Keratinocyte (primary cell): ENCODE results near the gene SIGMAR1. TPM values are rescaled to one million over a fixed set of nuclear protein-coding genes. Genes with fewer than 3 reads are reported as not detected.

Source experiments
- DNase-seq: peaks from one replicate; pipeline ENCODE4 v3.0.0-alpha.2; 2011; ENCODE audit warnings: low read depth, missing footprints, low spot score
- FAIRE-seq: peaks from 2 replicates; lab custom pipeline; 2011; peaks lifted over from hg19 to GRCh38; lab: Jason Lieb, UNC
- H2AFZ ChIP-seq: 2 replicates; pipeline ENCODE4 v1.6.0; 2012; ENCODE audit warnings: low read length, control low read depth, inconsistent platforms; ENCODE audit not compliant: control insufficient read depth
- H3K27ac ChIP-seq: 2 replicates; pipeline ENCODE4 v1.5.1; 2011; ENCODE audit warnings: low read length; ENCODE audit not compliant: control insufficient read depth, insufficient read depth
- H3K27me3 ChIP-seq: 3 replicates; pipeline ENCODE4 v1.6.0; 2011; ENCODE audit warnings: low read length; ENCODE audit not compliant: control insufficient read depth, insufficient read depth; ENCODE audit errors: extremely low read depth
- H3K36me3 ChIP-seq, 2 experiments: 2 replicates in 1 of 2; 3 replicates in 1 of 2; pipeline ENCODE4 v1.5.1; 2011; ENCODE audit warnings: low read length in 2 of 2, mild to moderate bottlenecking in 1 of 2; ENCODE audit not compliant: control insufficient read depth in 2 of 2, insufficient read depth in 2 of 2; ENCODE audit errors: extremely low read depth in 1 of 2
- H3K4me1 ChIP-seq: 3 replicates; pipeline ENCODE4 v1.5.1; 2011; ENCODE audit warnings: low read length; ENCODE audit not compliant: control insufficient read depth, insufficient read depth; ENCODE audit errors: extremely low read depth
- H3K4me2 ChIP-seq: 3 replicates; pipeline ENCODE4 v1.6.0; 2011; ENCODE audit warnings: low read depth, low read length; ENCODE audit not compliant: control insufficient read depth, insufficient read depth; ENCODE audit errors: extremely low read depth
- H3K4me3 ChIP-seq, 3 experiments: fragments of 200-600 bp in 1 of 3; sonication (generic) in 1 of 3; 2 replicates in 2 of 3; 3 replicates in 1 of 3; pipeline ENCODE4 v1.5.1; 2011 to 2016; ENCODE audit warnings: low read length in 3 of 3, mild to moderate bottlenecking in 3 of 3, control low read depth in 2 of 3, inconsistent platforms in 1 of 3, low read depth in 1 of 3, mixed read lengths in 1 of 3, mixed run types in 1 of 3, moderate library complexity in 1 of 3; ENCODE audit not compliant: control insufficient read depth in 2 of 3, insufficient read depth in 2 of 3; ENCODE audit errors: extremely low read depth in 1 of 3
- H3K79me2 ChIP-seq: 2 replicates; pipeline ENCODE4 v1.6.0; 2012; ENCODE audit warnings: low read length; ENCODE audit not compliant: control insufficient read depth, insufficient read depth
- H3K9ac ChIP-seq: 3 replicates; pipeline ENCODE4 v1.6.0; 2011; ENCODE audit warnings: low read length; ENCODE audit not compliant: control insufficient read depth, insufficient read depth; ENCODE audit errors: extremely low read depth
- H3K9me1 ChIP-seq: 3 replicates; pipeline ENCODE4 v1.6.0; 2011; ENCODE audit warnings: low read length; ENCODE audit not compliant: control insufficient read depth, insufficient read depth; ENCODE audit errors: extremely low read depth
- H3K9me3 ChIP-seq: 2 replicates; pipeline ENCODE4 v1.5.1; 2012; ENCODE audit warnings: low read depth, low read length; ENCODE audit not compliant: control insufficient read depth
- H4K20me1 ChIP-seq: 3 replicates; pipeline ENCODE4 v1.6.0; 2011; ENCODE audit warnings: low read length; ENCODE audit not compliant: control insufficient read depth, insufficient read depth; ENCODE audit errors: extremely low read depth
- EZH2 ChIP-seq: IDR thresholded peaks from one replicate; pipeline ENCODE4 v1.6.1; 2012; ENCODE audit warnings: inconsistent platforms, mild to moderate bottlenecking, low read length, moderate library complexity
- dilution Hi-C: fragments of 300-500 bp; cut with MboI; formaldehyde crosslinking; loops from one replicate; pipeline ENCODE4 v1.7.0; 2020; ENCODE audit warnings: low sequenced_read_pairs; ENCODE audit not compliant: extremely low pct_ligation_motif_present
- polyA plus RNA-seq, 5 experiments: library from polyadenylated mRNA; depleted of rRNA in 3 of 5; stranded (reverse) in 3 of 5; stranded (forward) in 1 of 5; unstranded in 1 of 5; fragments of >200 nt; gene quantifications; 1 replicate in 1 of 5; 2 replicates in 3 of 5; 3 replicates in 1 of 5; pipeline versions ENCODE4 v1.2.1 to v1.2.3, GENCODE V29; 2011 to 2012; ENCODE audit warnings: missing spikeins in 2 of 5, low read depth in 1 of 5, low replicate concordance in 1 of 5
- TF ChIP-seq, protein P1 (sequence below), 3 experiments: IDR thresholded peaks in 1 of 3; conservative IDR thresholded peaks in 1 of 3; optimal IDR thresholded peaks in 1 of 3; 2 replicates in 2 of 3; 3 replicates in 1 of 3; pipeline versions ENCODE3 to v1.5.1; 2011; ENCODE audit warnings: low read length in 3 of 3, mild to moderate bottlenecking in 3 of 3, moderate library complexity in 2 of 3, control low read depth in 1 of 3, inconsistent platforms in 1 of 3; ENCODE audit not compliant: insufficient read depth in 2 of 3; ENCODE audit errors: extremely low read depth in 1 of 3

SIGMAR1 gene
- polyA plus RNA-seq, 1 donor (not counting 4 experiments of a cell fraction or from before 2014, with no cell fraction given), result 74.9 TPM

DNA sequence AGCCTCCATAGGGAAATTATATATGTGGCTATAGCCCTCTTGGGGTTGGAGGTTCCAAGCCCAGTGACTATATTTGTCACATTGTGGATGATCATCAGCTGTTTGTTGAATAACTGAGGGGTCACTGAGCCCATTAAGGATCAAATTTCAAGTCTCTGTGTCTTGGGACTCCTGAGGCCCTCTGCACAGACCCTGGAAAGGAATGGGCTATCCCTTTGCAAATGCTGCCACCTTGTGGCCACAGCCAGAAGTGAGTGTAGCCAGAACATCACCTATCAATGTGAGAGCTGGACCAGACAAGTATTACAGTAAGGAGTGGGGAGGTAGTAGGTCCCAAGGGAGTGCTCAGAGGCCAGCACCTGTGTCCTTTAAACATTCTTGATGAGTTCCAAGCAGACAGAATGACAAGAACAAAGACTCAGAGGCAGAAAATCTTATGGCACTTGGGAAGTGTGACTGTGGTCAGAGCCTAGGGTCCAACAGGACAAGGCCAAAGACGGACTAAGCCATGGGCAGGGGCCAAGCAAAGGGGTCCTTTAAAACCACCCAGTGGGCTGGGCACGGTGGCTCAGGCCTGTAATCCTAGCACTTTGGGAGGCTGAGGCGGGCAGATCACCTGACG is 33.9 kb downstream of the SIGMAR1 start:
- no peak overlapping the region for H3K4me3 ChIP-seq
- no peaks in the 10 kb centered on the region for H3K79me2 ChIP-seq
- H3K27ac ChIP-seq, result no peak overlapping the region
- no peaks in the 10 kb centered on the region for H3K9me1 ChIP-seq
- H3K9ac ChIP-seq, result no peak overlapping the region
- no peaks in the 10 kb centered on the region for H3K9me3 ChIP-seq
- no peaks in the 10 kb centered on the region for H3K27me3 ChIP-seq
- H4K20me1 ChIP-seq, result no peaks in the 10 kb centered on the region
- peaks cover 18% of the 10 kb centered on the region for H3K4me1 ChIP-seq
- dilution Hi-C loops, result no loop called here
- no peak overlapping the region for H3K4me2 ChIP-seq
- TF ChIP-seq, protein P1, sequence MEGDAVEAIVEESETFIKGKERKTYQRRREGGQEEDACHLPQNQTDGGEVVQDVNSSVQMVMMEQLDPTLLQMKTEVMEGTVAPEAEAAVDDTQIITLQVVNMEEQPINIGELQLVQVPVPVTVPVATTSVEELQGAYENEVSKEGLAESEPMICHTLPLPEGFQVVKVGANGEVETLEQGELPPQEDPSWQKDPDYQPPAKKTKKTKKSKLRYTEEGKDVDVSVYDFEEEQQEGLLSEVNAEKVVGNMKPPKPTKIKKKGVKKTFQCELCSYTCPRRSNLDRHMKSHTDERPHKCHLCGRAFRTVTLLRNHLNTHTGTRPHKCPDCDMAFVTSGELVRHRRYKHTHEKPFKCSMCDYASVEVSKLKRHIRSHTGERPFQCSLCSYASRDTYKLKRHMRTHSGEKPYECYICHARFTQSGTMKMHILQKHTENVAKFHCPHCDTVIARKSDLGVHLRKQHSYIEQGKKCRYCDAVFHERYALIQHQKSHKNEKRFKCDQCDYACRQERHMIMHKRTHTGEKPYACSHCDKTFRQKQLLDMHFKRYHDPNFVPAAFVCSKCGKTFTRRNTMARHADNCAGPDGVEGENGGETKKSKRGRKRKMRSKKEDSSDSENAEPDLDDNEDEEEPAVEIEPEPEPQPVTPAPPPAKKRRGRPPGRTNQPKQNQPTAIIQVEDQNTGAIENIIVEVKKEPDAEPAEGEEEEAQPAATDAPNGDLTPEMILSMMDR (optimal IDR thresholded peaks at IDR 0.05 in 1 of 3, IDR thresholded peaks at IDR 0.05 in 1 of 3, conservative IDR thresholded peaks at IDR 0.05 in 1 of 3; ENCODE audit: extremely low read depth in 1 of 3, insufficient read depth in 2 of 3, low read length in 3 of 3), result peak; percentile 84 to 97 (median 95)
- TF ChIP-seq EZH2, result no peak
- DNase-seq (no peak), FAIRE-seq (peak; percentile 96)
- H2AFZ ChIP-seq, result no peak overlapping the region
- H3K36me3 ChIP-seq, result no peaks in the 10 kb centered on the region

DNA sequence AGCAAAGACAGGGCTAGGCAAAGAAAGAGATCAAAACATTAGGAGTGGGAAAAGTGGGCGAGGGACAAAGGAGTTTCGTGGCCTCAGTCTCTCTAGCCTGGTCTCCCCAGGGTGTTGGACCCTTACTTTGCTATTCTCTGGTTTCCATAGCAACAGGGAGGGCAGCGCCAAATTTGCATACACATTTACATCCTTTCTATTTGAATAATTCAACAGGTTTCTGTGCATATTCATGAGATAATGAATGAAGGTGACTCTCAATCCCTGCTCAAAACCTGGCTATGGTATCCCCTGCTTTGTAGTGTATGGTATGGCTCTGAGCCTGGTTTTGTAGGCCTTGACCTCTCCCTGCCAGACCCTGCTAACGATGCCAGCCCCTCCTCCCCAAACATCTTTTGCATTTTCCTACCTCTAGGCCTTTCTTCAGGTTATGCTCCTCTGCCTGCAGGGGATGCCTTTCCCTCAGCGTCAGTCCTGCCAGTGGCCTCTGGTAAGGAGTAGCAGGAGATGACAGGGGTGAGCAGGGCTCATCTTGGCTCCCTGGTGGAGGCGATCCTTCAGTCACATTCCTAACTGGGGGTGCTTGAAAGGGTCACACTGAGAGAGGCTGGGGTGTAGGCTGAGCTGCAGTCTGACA is 35.5 kb downstream of the SIGMAR1 start:
- no peaks in the 10 kb centered on the region for H4K20me1 ChIP-seq
- no peak overlapping the region for H3K4me2 ChIP-seq
- no peaks in the 10 kb centered on the region for H3K79me2 ChIP-seq
- H3K36me3 ChIP-seq, result no peaks in the 10 kb centered on the region
- peaks cover 18% of the 10 kb centered on the region for H3K4me1 ChIP-seq
- H3K27ac ChIP-seq, result no peak overlapping the region
- no peaks in the 10 kb centered on the region for H3K9me3 ChIP-seq
- no peak for TF ChIP-seq EZH2
- TF ChIP-seq, protein P1 (optimal IDR thresholded peaks at IDR 0.05 in 1 of 3, IDR thresholded peaks at IDR 0.05 in 1 of 3, conservative IDR thresholded peaks at IDR 0.05 in 1 of 3; ENCODE audit: extremely low read depth in 1 of 3, insufficient read depth in 2 of 3, low read length in 3 of 3), result no peak
- H3K27me3 ChIP-seq, result no peaks in the 10 kb centered on the region
- H2AFZ ChIP-seq, result no peak overlapping the region
- no peak overlapping the region for H3K9ac ChIP-seq
- FAIRE-seq (peak; percentile 39), DNase-seq (no peak)
- dilution Hi-C loops, result no loop called here
- H3K9me1 ChIP-seq, result no peaks in the 10 kb centered on the region
- H3K4me3 ChIP-seq, result no peak overlapping the region
